HG03565 (cell line): ENCODE measurements around the gene CCL18.
"Not testable (repeated sequence)": the region's sequence is repeated elsewhere in the genome, so short reads cannot be mapped to it uniquely, and the experiment has no call there.

Source experiments
- ATAC-seq: cut with Tn5 transposase; IDR thresholded peaks from one replicate; pipeline ENCODE4 v1.9.1; 2021; ENCODE audit warnings: mild to moderate bottlenecking, moderate library complexity; ENCODE audit not compliant: unreplicated experiment

The CCL18 gene

DNA sequence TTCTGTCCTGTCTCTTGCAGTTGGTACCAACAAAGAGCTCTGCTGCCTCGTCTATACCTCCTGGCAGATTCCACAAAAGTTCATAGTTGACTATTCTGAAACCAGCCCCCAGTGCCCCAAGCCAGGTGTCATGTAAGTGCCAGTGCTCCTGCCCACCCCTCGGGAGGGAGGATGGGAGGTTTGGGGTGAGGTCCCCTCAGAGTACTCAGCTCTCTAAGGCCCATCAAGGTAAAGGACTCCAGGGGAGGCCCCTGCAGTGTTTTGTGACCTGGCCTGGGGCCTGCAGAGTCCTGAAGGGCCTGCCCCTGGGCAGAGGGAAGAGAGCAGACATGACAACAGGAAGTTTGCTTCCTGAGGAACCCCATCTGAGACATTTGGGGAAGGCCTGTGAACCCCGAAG lies 6.4 kb downstream of the CCL18 start:
- no peak for ATAC-seq

DNA sequence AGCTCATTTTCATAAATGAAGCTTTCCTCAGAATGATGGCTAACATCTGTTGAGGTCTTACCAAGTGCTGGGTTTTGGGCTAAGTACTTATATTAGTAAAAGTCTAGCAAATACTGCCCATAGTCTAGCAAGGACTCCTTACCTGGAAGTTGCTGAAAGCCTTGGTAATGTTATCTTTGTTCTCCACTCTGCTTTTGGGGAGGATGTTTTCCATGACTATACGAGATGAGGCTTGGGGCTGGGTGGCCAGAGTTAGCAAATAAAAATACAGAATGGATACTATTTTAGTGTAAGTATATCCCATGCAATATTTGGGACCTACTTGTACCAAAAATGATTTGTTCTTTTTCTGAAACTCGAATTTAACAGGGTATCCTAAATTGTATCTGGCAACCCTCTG lies 7.7 kb downstream of the CCL18 start:
- ATAC-seq: no peak

DNA sequence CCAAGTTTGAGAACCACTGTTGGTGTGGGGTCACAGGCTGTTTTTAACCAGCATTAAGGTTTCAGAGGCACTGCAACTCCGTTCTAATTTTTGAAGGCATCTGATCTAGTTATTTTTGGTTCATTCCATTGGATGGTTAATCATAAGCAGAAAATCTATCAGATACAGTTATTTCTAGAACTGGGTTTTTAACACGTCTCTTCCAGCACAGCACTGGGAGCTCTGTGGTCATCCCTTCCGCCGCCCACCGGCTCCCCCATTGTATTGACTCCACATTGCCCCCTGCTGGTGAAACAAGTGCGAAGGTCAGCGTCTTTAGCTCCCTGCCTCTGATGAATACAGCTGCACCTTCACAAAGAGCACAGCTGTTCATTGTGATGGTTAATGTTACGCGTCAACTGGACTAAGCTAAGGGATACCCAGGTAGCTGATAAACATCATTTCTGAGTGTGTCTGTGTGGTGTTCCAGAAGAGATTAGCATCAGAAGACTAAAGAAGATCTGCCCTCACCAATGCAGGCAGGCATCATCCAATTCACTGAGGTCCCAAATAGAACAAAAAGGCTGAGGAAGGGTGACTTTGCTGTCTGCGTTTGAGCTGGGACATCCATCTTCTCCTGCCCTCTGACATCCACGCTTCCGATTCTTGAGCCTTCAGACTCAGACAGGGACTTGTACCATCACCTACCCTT lies 8.5 kb downstream of the CCL18 start:
- peak; percentile 56 for ATAC-seq

DNA sequence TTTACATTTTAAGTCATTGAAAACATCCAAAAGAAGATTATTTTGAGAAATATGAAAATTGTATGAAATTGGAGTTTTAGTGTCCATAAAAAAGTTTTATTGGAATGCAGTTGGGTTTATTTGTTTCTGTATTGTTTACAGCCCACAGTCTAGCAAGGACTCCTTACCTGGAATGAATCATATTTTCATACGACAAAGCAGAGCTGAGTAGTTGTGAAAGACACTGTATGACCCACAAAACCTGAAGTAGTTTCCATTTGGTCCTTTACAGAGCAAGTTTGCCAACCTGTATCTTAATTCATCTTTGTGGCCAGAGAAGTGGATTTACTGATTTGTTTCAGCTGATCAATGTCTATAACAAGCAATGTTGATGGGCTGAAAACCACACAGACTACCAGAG lies 10.3 kb downstream of the CCL18 start:
- no peak for ATAC-seq

DNA sequence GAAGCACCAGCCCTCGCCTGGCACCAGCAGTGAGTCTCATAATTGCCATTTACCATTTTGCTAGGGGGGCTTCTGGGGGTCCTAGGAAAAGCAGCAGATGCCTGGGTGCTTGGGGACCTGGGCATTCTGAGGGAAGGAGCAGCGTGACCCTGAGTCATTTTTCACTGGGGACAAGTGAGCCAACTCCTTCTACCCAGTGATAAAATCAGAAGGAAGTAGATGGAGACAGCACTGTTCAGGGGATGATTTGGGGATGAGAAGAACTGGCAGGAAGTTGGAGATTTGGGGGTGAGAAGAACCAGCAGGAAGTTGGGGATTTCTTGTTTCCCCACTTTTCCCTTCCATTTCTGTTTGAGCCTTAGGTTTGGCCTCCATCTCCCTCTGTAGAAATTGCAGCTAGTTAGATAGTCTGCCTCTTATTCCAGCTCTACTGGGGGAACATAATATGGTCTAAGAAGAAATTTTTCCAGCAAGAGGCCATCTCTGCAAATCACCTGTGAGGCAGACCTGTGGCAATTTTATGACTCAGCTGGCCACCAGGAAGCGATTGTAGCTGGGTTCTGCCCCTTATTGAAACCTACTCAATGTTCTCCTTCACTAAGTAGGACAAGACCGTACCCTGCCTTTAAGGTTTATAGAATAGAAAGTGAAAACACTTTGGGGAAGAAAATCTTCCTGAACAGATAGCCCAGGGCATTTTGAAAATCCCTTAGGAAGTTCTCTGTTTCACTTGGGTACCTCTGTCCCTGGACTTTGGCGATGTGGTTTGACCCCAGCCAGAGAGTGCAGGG lies 17.8 kb downstream of the CCL18 start:
- not testable (repeated sequence) for ATAC-seq

DNA sequence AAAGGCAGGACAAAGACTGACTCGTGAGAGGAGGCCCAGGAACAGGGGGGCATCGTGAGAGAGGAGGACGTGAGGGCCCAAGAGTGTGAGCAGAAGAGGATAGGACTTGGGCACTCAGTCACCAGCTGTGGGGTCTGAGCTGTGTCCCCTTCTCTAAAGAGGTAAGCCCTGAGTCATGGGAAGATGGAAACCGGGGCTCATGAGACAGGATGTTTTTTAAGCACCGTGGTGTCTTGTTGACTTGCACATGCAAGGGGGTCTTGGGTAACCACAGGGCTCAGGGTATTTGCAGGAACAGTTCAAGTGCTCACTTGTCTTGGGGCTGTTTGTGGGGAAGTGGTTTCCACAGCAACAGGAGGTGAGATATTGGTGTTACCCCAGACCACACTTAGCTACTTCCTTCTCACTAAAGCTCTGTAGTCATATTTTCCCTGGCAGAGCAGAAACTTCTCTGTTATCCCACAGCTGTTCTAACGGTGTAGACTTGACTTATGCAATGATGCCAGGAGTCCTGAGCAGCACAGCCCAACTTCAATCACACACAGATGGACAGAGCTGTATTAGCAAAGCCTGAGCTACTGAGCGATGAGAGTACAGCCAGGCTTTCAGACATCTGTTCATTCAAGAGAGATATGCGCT lies 18.5 kb downstream of the CCL18 start:
- peak; percentile 61 for ATAC-seq

DNA sequence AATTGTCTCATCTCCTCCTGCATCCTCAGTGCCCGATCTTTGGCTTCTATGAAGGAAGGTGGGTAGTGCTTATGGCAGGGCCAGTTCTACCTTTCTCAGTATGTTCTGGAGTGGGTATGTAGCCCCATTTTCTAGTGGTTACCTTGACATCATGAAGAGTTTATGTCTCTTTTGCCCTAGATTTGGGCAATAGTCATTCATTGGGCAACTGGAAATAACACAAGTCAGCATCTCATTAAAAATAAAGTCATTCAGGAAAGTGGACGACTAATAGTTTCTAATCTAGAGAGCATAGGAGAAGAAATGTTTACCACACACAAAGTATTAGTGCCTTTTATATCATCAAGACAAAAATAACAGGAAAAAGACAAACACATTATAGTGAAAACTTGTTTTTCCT lies 19.6 kb downstream of the CCL18 start:
- ATAC-seq: not testable (repeated sequence)

DNA sequence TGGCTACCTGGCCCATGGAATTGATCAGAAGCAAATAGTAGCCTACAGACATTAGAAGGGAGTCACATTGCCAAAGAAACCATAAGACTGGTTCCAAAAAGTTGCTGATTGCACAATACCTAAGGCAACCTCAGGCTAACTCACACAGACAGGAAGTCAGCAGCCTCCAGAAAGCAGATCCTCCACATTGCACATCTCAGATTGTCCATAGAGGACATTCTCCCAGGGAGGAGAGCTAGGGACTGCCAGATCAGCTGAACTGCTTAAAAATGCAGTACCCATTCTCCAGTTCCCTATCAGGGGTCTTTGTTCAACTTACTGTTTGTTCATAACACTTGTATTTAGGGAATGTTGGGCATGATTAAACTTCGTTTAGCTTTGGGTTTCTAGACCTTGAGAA lies 21.7 kb downstream of the CCL18 start:
- ATAC-seq: no peak

DNA sequence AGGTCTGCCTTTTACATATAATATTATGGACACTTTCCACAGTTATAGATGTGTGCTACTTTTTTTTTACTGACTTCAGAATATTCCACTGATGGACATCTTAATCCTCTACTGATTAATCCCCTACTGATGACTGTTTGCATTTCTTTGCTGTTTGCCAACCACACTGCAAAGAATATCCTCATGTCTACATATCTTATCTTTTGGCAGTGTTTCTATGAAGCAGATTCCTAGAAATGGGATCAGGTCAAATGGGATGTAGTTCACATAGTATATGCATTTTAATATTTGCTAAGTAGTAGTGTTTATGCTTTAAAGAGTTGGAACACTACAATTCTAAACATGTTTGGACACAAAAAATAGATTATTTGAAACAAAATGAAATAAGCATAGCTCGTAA lies 22.7 kb downstream of the CCL18 start:
- no peak for ATAC-seq

DNA sequence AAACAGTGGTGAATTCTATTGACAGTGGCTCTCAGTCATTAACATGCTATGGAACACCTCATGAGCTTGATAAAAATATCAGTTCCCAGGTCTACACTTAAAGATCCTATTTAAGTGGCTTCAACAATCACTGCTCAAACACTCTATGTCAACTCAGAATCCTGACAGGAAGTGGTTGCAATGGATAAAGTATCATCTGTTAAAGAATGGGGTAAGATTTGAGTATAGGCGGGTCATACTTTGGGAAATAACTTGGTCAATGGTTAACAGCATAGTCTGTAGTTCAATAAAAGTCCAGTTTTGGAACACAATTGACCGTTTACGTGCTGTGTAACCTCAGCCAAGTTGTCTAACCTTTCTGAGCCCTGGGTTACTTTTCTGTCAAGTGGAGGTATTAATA lies 23.4 kb downstream of the CCL18 start:
- not testable (repeated sequence) for ATAC-seq

DNA sequence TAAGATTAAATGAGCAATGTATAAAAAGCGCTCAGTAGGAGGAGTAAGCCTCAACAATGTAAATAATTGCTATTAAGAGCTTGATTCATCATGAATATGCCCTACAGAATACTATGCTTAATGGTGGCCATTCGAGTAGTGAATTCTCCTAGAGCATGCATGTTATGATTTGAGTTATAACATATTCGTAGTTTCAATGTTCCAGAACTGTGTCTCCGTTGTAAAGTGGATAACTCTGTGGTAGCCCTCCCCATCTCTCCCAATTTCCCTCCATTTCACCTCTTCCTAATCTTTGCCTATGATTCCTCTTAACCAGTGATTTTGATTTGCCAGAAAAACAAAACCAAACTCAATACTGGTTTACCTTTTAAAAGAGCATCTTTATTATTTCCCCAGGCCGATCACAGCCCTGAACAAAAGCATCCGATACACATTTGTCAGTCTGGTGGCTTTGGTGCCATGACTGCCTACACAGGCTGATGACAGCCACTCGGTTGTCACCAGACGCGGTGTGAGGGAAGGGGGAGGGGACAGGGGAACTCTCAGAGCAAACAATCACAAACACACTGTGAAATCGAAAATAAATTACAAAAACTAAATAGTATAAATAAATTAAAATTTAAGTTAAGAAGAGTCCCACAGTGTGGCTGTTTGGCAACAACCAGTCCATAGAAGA lies 24.0 kb downstream of the CCL18 start:
- ATAC-seq: not testable (repeated sequence)

DNA sequence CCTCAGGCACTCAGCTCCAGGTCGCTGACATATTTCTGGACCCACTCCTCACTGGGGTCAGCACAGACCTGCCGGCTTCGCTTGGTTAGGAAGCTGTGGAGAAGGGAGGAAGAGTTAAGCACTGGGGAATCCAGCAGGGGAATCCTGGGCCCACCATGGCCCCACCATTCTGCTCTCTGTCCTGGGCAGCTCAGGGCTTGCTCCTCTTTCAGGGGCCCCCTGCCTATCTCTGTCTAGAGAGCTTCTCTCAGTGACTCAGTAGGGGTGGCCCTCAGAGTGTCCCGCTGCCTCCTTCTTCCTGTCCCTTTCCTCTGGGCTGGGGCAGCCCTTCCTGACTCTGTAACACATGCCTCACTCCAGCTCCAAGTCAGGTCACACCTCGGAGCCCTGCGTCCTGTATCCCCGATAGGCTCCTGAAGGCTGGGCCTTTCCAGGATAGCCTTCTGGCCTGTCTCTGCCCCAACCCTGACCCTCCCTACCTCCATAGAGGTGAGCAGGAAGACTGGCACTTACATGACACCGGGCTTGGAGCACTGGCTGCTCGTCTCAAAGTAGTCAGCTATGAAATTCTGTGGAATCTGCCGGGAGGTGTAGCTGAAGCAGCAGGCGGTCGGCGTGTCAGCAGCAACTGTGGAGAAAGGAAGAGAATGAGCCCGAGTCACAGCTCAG lies 24.7 kb downstream of the CCL18 start:
- no peak for ATAC-seq

DNA sequence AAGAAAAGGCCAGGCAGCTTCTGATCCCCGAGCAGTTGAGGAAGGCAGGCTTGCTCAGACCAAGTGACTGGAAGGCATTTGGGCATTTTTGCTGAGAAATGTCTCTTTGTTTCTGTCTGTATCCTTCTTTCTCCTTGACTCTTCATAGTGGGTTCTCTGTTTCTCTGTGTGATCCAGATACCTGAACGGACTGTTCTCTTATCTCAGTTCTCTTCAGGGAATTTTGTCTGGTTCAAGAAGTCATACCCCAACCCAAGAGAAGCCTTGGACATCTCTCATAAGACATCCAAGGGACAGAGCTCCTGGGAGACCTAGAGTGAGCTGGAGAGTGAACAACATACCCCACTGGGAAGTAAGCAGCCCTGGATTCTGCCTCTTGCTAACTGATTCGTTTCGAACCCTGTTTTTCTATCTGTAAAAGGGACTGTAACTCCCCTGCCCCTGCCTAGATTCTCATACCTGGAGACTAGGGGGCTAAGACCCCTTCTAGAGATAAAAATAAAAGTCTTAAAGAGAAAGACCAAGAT lies 25.3 kb downstream of the CCL18 start:
- ATAC-seq: no peak

DNA sequence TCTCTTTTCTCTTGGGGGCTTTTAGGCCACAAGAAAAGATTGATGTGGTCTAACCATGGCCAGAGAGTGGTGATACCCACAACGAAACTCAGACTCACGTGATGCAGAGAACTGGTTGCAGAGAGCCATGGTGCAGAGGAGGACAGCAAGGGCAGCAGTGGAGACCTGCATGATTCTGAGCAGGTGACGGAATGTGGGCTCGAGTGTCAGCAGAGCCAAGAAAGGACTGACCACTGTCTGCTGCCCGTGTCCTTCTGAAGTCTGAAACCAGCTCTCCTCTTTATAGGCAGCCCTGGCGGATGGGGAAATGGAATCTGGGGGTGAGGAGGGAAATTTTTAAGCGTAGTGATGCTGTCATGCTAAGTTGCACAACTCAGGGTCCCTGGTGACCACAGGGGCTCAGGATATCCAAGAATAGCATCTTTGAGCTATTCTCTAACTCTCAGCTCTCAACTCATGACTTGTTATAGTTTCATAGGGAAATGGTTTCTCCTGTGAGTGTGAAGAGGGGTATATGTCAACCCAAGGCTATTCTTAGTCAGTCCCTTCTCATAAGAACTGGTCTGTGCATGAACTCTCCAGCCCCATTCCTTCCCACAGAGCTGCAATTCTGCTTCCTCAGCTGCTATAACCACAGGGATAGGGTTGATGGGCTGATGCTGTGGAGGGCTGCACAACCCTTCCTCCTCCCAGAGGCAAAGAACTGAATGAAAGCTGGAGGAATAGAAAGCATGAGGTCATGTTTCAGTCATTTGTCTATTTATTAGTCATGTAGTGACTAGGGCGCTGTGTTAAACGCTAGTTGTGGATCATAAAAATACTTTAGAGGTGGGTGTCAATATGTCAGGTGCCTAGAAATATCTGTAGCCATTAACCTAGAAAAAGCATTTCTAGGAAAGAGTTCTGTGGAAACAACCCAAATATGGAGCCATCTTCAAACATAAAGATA lies 26.1 kb downstream of the CCL18 start, which contains the start of gene CCL3:
Gene CCL3 (minus strand): TSS at position 256 of the 949 bp plus-strand sequence. CDS start 85 bp downstream, at position 171.
- peak; percentile 62 for ATAC-seq

DNA sequence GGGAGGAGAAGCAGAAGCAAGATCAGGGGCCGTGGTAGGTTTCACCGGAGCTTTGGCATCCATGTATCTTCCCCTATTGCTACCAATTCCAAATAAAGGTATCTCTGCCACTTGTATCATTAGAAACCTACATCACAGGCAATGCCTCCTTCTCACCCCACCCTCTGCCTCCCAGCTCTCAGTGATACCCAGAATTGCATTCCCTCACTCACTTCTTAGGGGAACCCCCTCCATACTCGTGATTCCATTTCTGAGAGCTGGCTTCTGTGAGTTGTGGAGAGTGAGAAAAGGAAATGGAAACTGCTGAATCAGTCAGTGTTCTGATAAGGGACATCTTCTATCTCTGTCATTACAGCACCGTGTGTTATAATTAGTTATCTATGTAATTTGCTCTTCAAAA lies 28.2 kb downstream of the CCL18 start:
- ATAC-seq: no peak

DNA sequence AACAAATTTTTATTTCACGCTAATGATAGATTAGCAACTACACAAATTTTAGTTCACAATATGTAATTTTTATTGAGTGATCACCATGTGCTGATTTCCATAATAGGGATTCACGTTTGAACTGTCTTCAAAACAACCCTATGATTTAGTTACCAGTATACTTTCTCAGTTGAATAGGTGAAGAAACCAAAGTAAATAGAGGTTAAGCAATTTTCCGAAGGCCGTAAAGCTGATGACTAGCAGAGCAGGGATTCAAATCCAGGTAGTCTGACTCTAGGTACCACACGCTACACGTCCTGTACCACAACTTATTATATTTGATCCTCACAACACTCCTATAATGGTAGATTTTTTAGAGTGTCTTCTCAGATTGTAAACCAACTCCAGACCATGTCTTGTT lies 28.6 kb downstream of the CCL18 start:
- ATAC-seq: not testable (repeated sequence)

DNA sequence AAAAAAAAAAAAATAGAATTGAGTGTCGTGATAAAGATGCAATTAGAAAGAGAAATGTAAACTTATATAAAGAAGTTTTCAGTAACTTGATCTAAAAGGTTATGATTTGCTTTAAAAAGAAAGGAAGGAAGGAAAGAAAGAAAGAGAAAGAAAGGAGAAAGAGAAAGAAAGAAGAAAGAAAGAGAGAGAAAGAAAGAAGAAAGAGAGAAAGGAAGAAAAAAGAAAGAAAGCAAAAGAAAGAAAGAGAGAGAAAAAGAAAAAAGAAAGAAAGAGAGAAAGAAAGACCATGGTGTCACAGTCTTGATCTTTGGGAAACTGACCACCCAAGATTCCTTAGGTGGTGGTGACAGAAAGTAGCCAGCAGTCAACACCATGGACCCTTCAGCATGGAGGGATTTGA lies 30.2 kb downstream of the CCL18 start:
- no peak for ATAC-seq

DNA sequence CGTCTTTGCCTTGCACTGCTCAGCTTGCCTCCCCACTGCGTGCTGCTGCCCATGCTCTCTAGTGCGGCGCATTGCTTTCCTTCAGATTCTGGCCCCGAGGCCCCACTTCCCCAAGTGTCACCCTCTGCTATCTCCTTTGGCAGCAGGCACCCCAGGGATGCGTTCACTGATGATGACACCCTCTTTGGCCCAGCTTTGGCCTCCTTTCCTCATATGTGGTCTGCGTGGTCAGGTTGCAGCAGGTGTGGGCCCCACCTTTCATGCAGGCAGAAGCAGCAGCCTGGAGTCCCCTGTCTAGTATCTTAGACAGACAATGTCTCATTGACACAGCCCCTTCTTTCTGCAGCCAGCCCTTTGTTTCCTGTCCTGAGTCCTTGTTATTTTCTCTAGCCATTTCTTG lies 30.7 kb downstream of the CCL18 start:
- ATAC-seq: no peak

DNA sequence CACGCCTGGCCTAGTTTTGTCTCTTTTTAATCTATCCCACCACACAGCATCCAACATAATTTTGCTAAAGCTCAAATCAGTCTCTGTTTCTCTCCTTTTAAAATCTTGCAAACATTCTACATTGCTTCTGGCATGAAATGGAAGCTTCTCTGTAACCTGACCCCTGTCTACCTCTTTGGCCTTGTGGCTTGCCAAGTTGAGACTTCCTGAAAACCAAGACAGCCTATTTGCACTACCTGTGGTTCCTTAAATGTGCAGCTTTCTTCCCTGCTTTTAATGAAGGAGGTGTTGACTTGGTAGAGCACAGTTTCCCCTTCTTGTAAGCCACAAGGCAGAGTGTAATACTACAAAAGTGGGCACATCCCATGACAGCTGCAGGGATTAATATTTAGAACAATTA lies 31.9 kb downstream of the CCL18 start:
- ATAC-seq: no peak
